Mucosa of stomach (tissue), 1 donor: ENCODE measurements around the gene ZBTB39.

ENCODE experiments used
- H3K27me3 ChIP-seq: one replicate; pipeline ENCODE4 v1.7.0; 2013; ENCODE audit warnings: mild to moderate bottlenecking, low read length; ENCODE audit not compliant: control insufficient read depth, insufficient read depth
- H3K36me3 ChIP-seq: one replicate; pipeline ENCODE4 v1.7.0; 2013; ENCODE audit warnings: low read length; ENCODE audit not compliant: control insufficient read depth, insufficient read depth
- H3K4me1 ChIP-seq: one replicate; pipeline ENCODE4 v1.7.0; 2013; ENCODE audit warnings: mild to moderate bottlenecking, low read length; ENCODE audit not compliant: control insufficient read depth, insufficient read depth
- H3K4me3 ChIP-seq: one replicate; pipeline ENCODE4 v1.7.0; 2013; ENCODE audit warnings: low read length
- H3K9ac ChIP-seq: one replicate; pipeline ENCODE4 v1.7.0; 2013; ENCODE audit warnings: mild to moderate bottlenecking, low read length, moderate library complexity
- H3K9me3 ChIP-seq: one replicate; pipeline ENCODE4 v1.7.0; 2013; ENCODE audit warnings: mild to moderate bottlenecking, low read length, moderate library complexity; ENCODE audit not compliant: control insufficient read depth
- donor health status: Pancreatic carcinoma.

The ZBTB39 gene

DNA sequence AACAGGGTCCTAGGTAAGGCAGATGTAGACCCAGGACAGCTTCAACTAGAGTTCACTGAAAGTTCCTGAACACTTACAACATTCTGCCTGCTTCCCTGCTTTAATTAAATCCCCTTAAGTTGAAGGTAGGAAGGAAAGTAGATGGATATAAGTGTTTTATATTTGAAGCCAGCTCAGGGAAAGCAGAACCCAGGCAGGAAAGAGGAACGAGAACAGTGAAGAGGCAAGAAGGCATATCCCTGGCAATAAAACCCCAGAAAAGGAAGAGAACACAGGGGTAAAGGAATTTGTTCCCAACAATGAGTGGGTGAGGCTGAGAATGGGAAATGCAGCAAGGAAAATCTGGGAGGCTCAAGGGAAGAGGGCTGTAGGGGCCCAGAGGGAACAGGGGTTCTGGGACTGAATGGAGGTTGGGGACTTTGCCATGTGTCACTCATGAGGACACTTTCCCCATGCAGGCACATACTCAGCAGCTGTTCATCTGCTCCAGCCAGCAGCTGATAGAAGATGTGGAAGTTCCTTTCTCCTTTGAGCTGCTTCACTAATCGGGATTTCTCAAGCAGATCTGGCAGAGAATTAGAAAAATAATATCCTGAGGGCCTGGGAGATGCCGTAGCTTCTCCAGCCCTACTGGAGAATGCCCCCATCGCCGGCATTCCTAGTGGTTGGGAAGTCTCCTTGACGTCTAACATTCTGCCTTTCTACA lies 39.9 kb upstream of the ZBTB39 start:
- Histone ChIP-seq H3K36me3 (no peaks in the 10 kb centered on the region), H3K4me1 (peaks cover 40% of the 10 kb centered on the region), H3K9me3 (no peaks in the 10 kb centered on the region), H3K27me3 (no peaks in the 10 kb centered on the region), H3K9ac (no peak overlapping the region), H3K4me3 (no peak overlapping the region)

DNA sequence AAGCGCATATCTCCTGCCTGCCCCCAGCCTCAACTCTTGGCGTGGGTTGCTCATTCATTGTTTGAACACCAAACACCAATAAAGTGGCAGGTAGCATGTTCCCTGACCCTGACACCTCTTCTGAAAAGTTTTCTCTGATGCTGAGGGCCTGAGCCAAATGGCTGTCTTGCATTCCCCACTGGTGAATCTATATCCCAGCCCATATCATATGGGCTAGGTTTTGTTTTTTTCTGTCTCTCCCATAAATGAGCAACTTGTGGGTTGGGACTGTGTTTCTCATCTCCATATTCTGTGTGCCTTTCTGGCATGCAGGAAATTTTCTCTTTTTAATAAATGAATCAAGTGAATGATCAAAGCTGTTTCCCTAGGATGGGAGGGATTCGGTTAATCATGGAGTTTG lies 38.5 kb upstream of the ZBTB39 start:
- H3K4me3 ChIP-seq, result no peak overlapping the region
- no peaks in the 10 kb centered on the region for H3K36me3 ChIP-seq
- H3K4me1 ChIP-seq, result peaks cover 27% of the 10 kb centered on the region
- H3K27me3 ChIP-seq, result no peaks in the 10 kb centered on the region
- H3K9me3 ChIP-seq, result no peaks in the 10 kb centered on the region
- H3K9ac ChIP-seq, result no peak overlapping the region

DNA sequence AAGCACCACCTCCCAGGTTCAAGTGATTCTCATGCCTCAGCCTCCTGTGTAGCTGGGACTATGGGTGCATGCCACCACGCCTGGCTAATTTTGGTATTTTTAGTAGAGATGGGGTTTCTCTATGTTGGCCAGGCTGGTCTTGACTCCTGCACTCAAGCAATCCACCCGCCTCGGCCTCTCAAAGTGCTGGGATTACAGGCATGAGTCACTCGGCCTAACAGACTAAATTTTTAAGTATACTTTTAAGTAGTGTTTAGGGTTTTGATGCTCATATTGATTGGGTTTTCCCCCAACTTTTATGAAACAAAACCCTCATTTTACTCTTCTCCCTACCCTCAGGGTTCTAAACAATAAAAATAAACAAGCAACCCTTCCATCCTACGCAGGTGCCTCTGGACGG lies 38.1 kb upstream of the ZBTB39 start:
- Histone ChIP-seq H3K4me3 (no peak overlapping the region), H3K36me3 (no peaks in the 10 kb centered on the region), H3K27me3 (no peaks in the 10 kb centered on the region), H3K4me1 (peaks cover 27% of the 10 kb centered on the region), H3K9ac (no peak overlapping the region), H3K9me3 (no peaks in the 10 kb centered on the region)

DNA sequence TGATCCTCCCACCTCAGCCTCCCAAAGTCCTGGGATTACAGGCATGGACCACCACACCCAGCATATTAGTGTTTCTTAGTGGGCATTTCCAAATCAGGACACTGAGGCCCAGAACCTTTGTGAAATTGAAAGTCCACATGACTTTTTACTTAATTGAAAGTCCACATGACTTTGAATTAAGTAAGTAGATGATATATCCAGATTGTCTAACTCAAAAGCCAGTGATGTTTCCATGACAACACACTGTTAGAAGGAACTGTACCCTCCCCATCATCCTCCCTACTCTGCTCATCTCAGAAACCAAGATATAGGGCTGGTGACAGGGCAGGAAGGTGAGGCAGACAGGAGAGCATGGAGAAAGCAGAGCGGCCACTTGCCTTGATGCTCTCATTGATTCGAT lies 36.3 kb upstream of the ZBTB39 start:
- H3K4me1 ChIP-seq, result peaks cover 14% of the 10 kb centered on the region
- H3K27me3 ChIP-seq, result no peaks in the 10 kb centered on the region
- H3K9me3 ChIP-seq, result no peaks in the 10 kb centered on the region
- H3K36me3 ChIP-seq, result peaks cover 2% of the 10 kb centered on the region
- H3K9ac ChIP-seq, result no peak overlapping the region
- H3K4me3 ChIP-seq, result no peak overlapping the region

DNA sequence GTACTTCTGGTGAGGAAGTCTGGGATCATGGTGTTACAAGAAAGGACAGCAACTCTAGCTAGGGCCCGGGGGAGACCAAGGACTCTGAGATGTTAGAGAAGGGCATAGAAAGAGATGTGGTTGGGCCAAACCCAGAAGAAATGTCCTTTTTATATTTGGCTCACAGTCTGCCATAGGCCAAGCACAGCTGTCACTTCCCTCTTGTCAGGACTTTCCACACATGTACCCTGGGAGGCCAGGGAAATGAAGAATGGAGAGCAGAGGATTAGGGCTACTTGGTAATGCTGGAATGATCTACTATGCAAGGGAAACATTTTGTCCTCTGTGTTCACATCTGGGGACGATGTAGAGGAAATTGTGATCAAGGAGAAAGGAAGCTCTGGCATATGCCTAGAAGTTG lies 34.4 kb upstream of the ZBTB39 start:
- Histone ChIP-seq H3K9ac (no peak overlapping the region), H3K36me3 (peaks cover 4% of the 10 kb centered on the region), H3K4me1 (no peaks in the 10 kb centered on the region), H3K27me3 (no peaks in the 10 kb centered on the region), H3K4me3 (no peak overlapping the region), H3K9me3 (no peaks in the 10 kb centered on the region)

DNA sequence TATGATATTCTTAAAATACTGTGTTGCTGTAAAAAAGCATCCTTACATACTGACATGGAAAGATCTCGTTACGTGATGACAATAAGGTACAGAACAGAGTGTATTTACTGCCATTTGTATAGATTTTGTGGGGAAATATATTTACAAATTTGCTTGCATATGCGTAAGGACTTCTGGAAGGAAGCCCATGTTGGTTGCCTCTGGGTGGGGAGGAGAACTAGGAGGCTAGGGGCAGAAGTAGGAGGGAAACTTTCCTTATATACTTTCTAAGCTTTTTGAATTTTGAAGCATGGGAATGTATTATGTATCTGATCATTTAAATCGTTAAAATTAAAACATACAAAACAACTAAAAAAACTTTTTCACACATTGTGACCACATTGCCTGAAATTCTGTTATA lies 33.9 kb upstream of the ZBTB39 start:
- H3K9ac ChIP-seq, result no peak overlapping the region
- H3K36me3 ChIP-seq, result peaks cover 4% of the 10 kb centered on the region
- H3K4me1 ChIP-seq, result no peaks in the 10 kb centered on the region
- no peaks in the 10 kb centered on the region for H3K27me3 ChIP-seq
- no peak overlapping the region for H3K4me3 ChIP-seq
- H3K9me3 ChIP-seq, result no peaks in the 10 kb centered on the region

DNA sequence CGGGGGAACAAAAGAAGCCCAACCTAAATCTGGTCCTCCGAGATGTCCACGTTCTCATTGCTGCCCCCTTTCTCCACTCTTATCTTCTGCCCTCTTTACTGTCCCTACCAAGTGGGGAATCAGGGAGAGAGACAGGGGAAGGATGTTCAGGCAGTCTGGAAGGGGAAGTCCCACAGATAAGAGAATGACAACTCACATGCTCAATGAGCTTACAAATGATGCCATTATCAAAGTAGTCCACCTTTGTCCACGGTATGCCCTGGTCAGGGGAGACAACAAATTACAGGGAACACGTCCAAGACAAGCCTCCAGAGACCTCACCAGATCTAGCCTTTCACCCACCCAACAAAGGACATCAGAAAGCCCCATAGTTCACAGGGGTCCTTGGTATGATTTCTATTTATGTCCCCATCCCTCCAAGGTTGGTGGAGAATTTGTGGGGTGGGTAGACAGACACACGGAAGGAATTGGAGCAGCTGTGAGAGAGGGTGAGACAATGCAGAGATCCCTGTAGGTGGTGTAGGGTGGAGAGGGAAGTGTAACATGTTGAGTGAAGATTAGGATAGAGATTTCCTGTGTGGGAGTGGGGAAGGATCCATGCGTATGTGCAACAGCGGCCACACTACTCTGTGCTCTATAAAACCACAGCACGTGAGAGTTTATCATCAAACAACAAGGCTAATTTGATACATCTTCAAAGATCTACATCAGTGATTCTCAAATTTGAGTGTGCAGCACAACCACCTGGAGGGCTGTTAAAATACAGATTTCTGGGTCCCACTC lies 32.9 kb upstream of the ZBTB39 start:
- H3K27me3 ChIP-seq, result no peaks in the 10 kb centered on the region
- no peaks in the 10 kb centered on the region for H3K4me1 ChIP-seq
- H3K9me3 ChIP-seq, result no peaks in the 10 kb centered on the region
- peaks cover 4% of the 10 kb centered on the region for H3K36me3 ChIP-seq
- no peak overlapping the region for H3K9ac ChIP-seq
- no peak overlapping the region for H3K4me3 ChIP-seq

DNA sequence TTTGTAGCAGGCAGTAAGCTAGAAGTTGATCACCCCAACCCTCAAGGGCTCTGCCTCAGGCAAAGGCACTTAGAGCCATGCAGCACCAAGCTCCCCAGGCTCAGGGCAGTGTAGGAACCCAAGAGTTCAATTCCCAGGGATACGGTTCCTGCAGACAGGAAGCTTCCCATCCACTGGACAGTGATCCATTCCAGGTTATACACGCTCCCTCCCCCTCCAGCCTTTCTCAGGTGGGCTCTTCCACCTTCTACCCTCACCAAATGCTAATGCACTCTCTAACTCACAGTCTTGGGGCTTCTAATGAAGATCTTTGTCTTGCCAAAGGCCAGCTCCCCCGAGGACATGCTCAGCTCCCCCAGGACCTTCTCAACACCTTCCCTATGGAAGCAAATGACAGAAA lies 30.9 kb upstream of the ZBTB39 start:
- Histone ChIP-seq H3K9ac (no peak overlapping the region), H3K4me1 (no peaks in the 10 kb centered on the region), H3K4me3 (no peak overlapping the region), H3K9me3 (no peaks in the 10 kb centered on the region), H3K27me3 (no peaks in the 10 kb centered on the region), H3K36me3 (peaks cover 4% of the 10 kb centered on the region)

DNA sequence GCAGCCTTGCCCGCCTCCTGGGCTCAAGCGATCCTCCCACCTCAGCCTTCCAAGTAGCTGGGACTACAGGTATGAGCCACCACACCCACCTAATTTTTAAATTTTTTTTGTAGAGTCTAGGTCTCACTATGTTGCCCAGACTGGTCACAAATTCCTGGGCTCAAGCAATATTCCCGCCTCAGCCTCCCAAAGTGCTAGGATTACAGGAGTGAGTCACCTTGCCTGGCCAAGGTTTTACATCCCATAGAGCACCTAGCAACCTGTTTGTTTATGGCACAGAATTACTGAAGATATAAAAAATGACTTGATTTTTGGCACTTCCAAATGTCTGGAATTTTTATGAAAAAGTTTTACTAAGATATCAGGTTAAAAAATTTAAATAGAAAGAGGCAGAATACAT lies 27.1 kb upstream of the ZBTB39 start:
- Histone ChIP-seq H3K4me1 (no peaks in the 10 kb centered on the region), H3K9me3 (no peaks in the 10 kb centered on the region), H3K4me3 (no peak overlapping the region), H3K27me3 (no peaks in the 10 kb centered on the region), H3K36me3 (peaks cover 4% of the 10 kb centered on the region), H3K9ac (no peak overlapping the region)

DNA sequence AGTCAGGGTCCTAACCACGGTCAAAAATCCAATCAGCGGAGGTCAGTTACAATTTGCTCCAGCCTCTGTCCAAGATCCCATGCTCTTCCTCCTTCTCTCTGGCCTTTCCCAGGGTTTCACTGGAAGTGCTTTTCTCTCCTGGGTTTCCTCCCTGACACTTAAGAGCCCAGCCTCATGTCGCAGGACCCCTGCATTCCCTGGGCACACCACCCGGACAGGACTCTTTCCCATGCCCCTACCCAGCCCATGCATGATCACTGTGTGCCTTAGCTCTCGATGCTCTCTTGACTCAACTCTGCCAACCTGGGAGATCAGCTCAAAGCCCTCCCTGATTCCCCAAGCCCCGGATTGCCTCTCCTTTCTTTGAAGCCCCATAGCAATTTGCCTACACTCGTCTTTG lies 25.4 kb upstream of the ZBTB39 start:
- no peak overlapping the region for H3K4me3 ChIP-seq
- H3K4me1 ChIP-seq, result no peaks in the 10 kb centered on the region
- H3K9me3 ChIP-seq, result no peaks in the 10 kb centered on the region
- no peaks in the 10 kb centered on the region for H3K36me3 ChIP-seq
- H3K9ac ChIP-seq, result no peak overlapping the region
- H3K27me3 ChIP-seq, result no peaks in the 10 kb centered on the region

DNA sequence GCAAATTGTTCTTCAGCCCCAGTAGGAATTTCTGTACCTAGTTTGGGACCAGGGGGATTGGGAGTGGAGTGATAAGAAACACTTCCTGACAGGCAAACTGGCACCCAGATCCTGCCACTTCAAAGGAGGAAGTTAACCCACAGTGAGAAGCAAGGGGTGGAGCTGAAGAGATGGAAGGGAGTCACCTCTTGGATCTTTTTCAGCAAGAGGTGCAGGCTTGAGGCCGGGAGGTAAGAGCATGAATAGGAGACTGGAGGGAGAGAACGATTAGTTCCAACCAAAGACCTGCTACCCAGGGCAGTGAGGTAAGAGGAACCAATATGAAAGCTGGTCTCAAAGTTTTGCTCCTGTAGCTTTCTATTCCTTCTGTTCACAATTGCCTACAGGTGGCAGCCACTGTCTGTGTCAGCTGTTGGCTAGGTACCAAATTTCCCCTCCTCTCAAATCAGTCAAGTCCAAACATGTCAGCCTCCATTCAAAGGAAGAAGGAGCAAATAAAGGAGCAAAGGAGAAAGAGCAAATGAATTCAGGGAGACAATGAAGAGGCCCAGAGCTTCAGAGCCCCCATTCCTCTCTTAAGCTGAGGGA lies 24.9 kb upstream of the ZBTB39 start:
- H3K9ac ChIP-seq, result no peak overlapping the region
- no peaks in the 10 kb centered on the region for H3K27me3 ChIP-seq
- no peaks in the 10 kb centered on the region for H3K9me3 ChIP-seq
- H3K4me1 ChIP-seq, result no peaks in the 10 kb centered on the region
- H3K4me3 ChIP-seq, result no peak overlapping the region
- H3K36me3 ChIP-seq, result no peaks in the 10 kb centered on the region

DNA sequence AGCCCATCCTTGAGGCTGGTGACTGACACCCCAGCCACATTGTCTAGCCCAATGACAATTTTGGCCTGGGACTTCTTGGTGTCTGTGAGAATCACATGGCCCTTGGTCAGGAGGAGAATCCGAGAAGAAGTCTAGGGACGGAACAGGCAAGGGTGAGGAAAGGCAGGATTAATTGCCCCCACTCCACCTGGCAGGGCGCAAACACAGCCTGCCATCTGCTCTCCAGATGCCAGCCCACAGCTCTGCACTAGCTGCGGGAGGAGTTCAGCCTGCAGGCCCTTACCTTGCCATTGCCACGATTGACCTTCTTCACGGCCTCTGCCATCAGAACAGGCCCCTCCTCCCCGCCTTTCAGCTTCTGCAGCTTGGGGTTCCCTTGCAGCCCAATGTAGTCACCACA lies 23.1 kb upstream of the ZBTB39 start:
- Histone ChIP-seq H3K9ac (no peak overlapping the region), H3K36me3 (no peaks in the 10 kb centered on the region), H3K4me3 (no peak overlapping the region), H3K27me3 (no peaks in the 10 kb centered on the region), H3K4me1 (no peaks in the 10 kb centered on the region), H3K9me3 (no peaks in the 10 kb centered on the region)
